Cardiac muscle cell (in vitro differentiated cells and primary cell): Measurements from ENCODE around the gene HERC3. TPM values are rescaled to one million over a fixed set of nuclear protein-coding genes. Genes with fewer than 3 reads are reported as not detected.

Source experiments
- DNase-seq, 2 donors: peaks; one replicate each; pipeline versions ENCODE4 v3.0.0 to v3.0.0-alpha.2; 2010 to 2017; ENCODE audit warnings: low read depth in 1 of 2, low spot score in 1 of 2
- H3K27ac ChIP-seq: fragments of 200-600 bp; sonication (generic); 2 replicates; pipeline ENCODE4 v1.5.1; 2016
- H3K27me3 ChIP-seq: fragments of 200-600 bp; sonication (generic); 2 replicates; pipeline ENCODE4 v1.6.0; 2016; ENCODE audit warnings: control low read depth
- H3K36me3 ChIP-seq: fragments of 200-600 bp; sonication (generic); 2 replicates; pipeline ENCODE4 v1.5.1; 2016; ENCODE audit warnings: control low read depth
- H3K4me1 ChIP-seq: fragments of 200-600 bp; sonication (generic); 2 replicates; pipeline ENCODE4 v1.8.1; 2017; ENCODE audit warnings: low read depth, mild to moderate bottlenecking, mixed run types
- H3K4me3 ChIP-seq: fragments of 200-600 bp; sonication (generic); 2 replicates; pipeline ENCODE4 v1.5.1; 2016; ENCODE audit warnings: mild to moderate bottlenecking
- H3K9me3 ChIP-seq: fragments of 200-600 bp; sonication (generic); 2 replicates; pipeline ENCODE4 v1.5.1; 2017; ENCODE audit warnings: low read depth, mild to moderate bottlenecking, control low read depth
- CTCF ChIP-seq: IDR thresholded peaks from 2 replicates; pipeline ENCODE4 v1.5.1; 2012; ENCODE audit warnings: low read depth, mild to moderate bottlenecking, low read length
- polyA plus RNA-seq: library from polyadenylated mRNA; unstranded; fragments of >200 nt; fragmentation: Nextera tagmentation; extraction: Ambion mirVana; gene quantifications from 2 replicates; pipeline ENCODE4 v1.2.1, GENCODE V29; 2016
- total RNA-seq: library from RNA; depleted of rRNA; stranded (reverse); fragments of >200 nt; gene quantifications from 2 replicates; pipeline ENCODE4 v1.2.3, GENCODE V29; 2016

Gene HERC3
- total and polyA plus RNA-seq, 2 experiments from 2014 or later: 29.4 to 35.3 TPM

DNA sequence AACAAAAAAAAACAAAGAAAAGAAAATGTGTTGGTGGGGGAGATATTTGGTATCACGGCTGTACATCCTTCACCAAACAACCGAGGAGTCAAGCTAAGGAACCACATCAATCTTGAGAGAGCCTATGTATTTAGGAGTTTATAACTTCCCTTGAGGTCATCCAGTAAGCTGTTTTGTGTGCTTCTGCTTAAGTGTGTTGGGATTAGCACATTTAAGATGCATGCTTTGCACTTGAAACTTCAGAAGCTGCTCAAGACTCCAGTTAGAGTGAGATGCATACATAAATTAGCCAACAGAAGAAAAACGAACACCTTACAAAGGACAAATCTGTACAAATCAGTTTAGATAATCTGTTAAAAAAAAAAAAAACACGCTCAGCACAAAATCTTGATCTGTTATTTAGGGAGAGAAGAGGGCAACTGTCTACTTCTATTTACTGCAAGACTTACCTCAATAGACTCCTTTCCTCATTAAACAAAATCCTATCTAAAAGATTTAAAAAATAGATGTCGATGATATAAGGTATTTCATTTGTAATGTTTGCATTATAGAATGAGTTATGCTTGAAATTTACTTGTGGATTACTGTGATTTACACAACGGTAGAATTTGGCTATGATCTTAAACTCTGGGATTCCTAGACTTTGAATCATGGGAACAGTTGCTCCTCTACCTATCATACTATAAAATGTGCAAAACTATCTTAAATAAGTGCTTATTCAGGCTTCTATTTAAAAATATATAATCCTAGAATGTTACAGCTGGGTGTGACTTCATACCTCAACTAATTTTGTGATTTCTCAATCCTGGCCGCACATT is 159.2 kb downstream of the HERC3 start:
- Histone ChIP-seq H3K27ac (no peak overlapping the region), H3K4me1 (no peaks in the 10 kb centered on the region), H3K9me3 (no peaks in the 10 kb centered on the region), H3K27me3 (no peaks in the 10 kb centered on the region), H3K4me3 (no peak overlapping the region), H3K36me3 (peaks cover 59% of the 10 kb centered on the region)
- no peak for TF ChIP-seq CTCF
- DNase-seq: no peak

- H3K4me1 ChIP-seq: no peaks in the 10 kb centered on the region
- H3K4me3 ChIP-seq: no peak overlapping the region
- peaks cover 54% of the 10 kb centered on the region for H3K36me3 ChIP-seq
- H3K27ac ChIP-seq: no peak overlapping the region
- H3K9me3 ChIP-seq: no peaks in the 10 kb centered on the region
- no peak for TF ChIP-seq CTCF
- DNase-seq: no peak
- no peaks in the 10 kb centered on the region for H3K27me3 ChIP-seq
Measured at GRCh38 chr4:88752076-88752463, 159.8 kb downstream of the HERC3 start.

DNA sequence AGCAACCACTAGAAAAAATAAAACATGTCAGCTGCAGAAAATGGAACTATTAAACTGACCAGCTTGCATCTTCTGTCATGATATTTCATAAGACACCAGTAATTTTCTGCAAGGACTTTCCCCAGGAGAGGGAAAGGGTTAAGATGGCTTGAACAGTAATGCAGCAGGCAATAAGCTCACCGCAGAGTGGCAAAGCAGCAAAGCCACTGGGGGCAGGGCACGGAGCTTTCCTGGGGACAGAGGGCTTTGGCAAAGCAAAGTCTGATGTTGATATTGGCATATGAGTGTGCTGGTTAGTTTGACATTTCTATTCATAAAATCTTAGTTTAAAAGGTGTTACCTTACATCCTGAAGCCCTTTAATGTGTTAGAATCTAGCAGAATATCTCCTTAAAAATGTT is 160.5 kb downstream of the HERC3 start:
- no peak for TF ChIP-seq CTCF
- Histone ChIP-seq H3K27ac (no peak overlapping the region), H3K9me3 (no peaks in the 10 kb centered on the region), H3K27me3 (no peaks in the 10 kb centered on the region), H3K4me1 (no peaks in the 10 kb centered on the region), H3K4me3 (no peak overlapping the region), H3K36me3 (peaks cover 53% of the 10 kb centered on the region)
- no peak for DNase-seq

- Histone ChIP-seq H3K36me3 (peaks cover 44% of the 10 kb centered on the region), H3K27ac (no peak overlapping the region), H3K9me3 (no peaks in the 10 kb centered on the region), H3K4me3 (no peak overlapping the region), H3K27me3 (no peaks in the 10 kb centered on the region), H3K4me1 (peaks cover 9% of the 10 kb centered on the region)
- no peak for DNase-seq
- no peak for TF ChIP-seq CTCF
Measured at GRCh38 chr4:88753658-88754571, 161.6 kb downstream of the HERC3 start.

DNA sequence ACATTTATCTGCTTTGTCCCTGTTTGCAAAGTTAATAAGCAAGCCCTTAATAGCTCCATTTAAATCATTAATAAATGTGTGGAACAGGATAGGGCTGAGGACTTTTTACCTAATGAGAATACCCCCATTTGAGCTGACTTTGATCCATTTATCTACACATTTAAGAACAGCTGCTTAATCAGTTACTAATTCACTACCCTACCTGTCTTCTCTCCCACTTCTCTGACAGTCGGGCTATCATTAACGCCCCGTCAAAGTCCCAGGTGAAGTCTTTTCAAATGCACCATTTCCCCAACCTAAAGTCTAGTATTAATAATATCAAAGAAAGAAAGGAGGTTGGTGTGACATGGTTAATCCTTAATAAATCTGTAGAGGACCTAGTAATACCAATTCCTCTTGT is 162.5 kb downstream of the HERC3 start:
- no peak for DNase-seq
- Histone ChIP-seq H3K4me3 (no peak overlapping the region), H3K36me3 (peaks cover 35% of the 10 kb centered on the region), H3K4me1 (peaks cover 18% of the 10 kb centered on the region), H3K27me3 (no peaks in the 10 kb centered on the region), H3K9me3 (no peaks in the 10 kb centered on the region), H3K27ac (no peak overlapping the region)
- no peak for TF ChIP-seq CTCF
